ENCODE data around the gene INPP5K. TPM values are rescaled to one million over a fixed set of nuclear protein-coding genes. Genes with fewer than 3 reads are reported as not detected.
"Not testable (repeated sequence)": the region's sequence is repeated elsewhere in the genome, so short reads cannot be mapped to it uniquely, and the experiment has no call there.

Gene INPP5K
- total RNA-seq (2014; rRNA removed; shearing (Covaris generic)): 34.1 and 47.0 TPM in 2 replicates

GRCh38 chr17:1516388-1517161 is at the start of gene INPP5K:
Gene INPP5K, minus strand, starts transcription at chr17:1516612. Its CDS starts 113 bp downstream, at chr17:1516499.
- DNase-seq (ENCODE audit: low spot score): peak; percentile 99

GRCh38 chr17:1565877-1566276 is 49.5 kb upstream of the INPP5K start:
- no peak for DNase-seq (ENCODE audit: low spot score)

- DNase-seq (ENCODE audit: low spot score): no peak
Observed at GRCh38 chr17:1563786-1564613, 47.6 kb upstream of the INPP5K start.

DNA sequence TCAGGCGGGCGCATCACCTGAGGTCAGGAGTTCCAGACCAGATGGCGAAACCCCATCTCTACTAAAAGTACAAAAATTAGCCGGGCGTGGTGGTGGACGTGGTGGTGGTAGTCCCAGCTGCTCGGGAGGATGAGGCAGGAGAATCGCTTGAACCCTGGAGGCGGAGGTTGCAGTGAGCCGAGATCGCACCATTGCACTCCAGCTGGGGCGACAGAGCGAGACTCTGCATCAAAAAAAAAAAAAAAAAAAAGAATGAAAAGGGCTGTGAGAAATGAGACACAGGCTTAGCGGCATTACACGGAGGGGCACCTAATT is 47.0 kb upstream of the INPP5K start:
- DNase-seq (ENCODE audit: low spot score): not testable (repeated sequence)

GRCh38 chr17:1562176-1562643 is 45.8 kb upstream of the INPP5K start:
- DNase-seq (ENCODE audit: low spot score): no peak

- DNase-seq (ENCODE audit: low spot score): no peak
Observed at GRCh38 chr17:1561420-1562175, 45.2 kb upstream of the INPP5K start.

- no peak for DNase-seq (ENCODE audit: low spot score)
Observed at GRCh38 chr17:1560858-1561355, 44.5 kb upstream of the INPP5K start.

- no peak for DNase-seq (ENCODE audit: low spot score)
Observed at GRCh38 chr17:1560101-1560857, 43.9 kb upstream of the INPP5K start.

DNA sequence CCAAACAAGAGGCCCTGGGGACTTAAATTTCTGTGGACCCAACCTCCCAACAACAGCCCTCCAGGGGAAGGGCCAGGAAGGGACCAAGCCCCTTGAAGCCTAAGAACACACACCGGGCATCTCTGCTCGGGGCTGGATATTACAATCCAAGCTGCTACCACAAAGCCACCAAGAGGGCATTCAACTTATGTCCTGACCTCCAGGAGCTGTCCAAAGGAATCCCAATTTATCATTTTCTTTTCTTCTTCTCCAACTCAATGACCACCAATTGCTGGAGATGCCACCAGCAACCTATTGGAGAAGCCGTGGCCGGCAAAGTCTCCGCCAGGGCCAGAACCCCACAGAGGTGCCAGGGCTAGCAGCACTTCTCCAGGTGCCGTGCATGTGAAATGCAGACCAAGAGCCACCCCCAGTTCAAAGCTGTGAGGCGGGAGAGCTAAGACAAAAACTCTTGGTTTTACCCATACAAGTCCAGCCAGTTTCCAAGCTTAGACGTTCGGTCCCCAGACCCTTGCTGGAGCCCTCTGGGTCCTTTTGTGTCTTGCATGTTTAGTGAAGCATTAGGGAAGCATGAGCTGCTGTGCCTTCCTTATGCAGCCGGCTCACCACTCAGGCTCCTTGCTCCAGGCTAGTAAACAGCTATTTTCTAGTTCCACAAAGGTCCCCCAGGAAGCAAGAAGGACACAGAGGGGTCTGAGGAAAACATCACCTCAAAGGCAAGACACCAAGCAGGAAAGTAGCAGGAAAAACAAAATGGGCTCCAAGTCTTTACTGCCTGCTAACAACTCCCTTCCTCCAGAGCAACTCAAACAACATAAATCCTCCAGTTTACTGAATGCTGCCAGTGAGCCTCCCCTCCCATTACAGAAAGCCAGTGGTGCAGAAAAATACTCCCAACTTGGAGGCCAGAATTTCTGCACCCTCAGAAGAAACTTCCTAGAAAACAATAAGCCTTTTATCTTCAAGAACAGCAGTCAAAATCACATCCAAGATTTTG is 42.9 kb upstream of the INPP5K start:
- no peak for DNase-seq (ENCODE audit: low spot score)

- no peak for DNase-seq (ENCODE audit: low spot score)
Observed at GRCh38 chr17:1558401-1558800, 42.0 kb upstream of the INPP5K start.

GRCh38 chr17:1557355-1558095 is 41.1 kb upstream of the INPP5K start:
- DNase-seq (ENCODE audit: low spot score): no peak

- DNase-seq (ENCODE audit: low spot score): no peak
Observed at GRCh38 chr17:1555651-1556471, 39.4 kb upstream of the INPP5K start.

GRCh38 chr17:1554751-1555540 is 38.5 kb upstream of the INPP5K start:
- no peak for DNase-seq (ENCODE audit: low spot score)

DNA sequence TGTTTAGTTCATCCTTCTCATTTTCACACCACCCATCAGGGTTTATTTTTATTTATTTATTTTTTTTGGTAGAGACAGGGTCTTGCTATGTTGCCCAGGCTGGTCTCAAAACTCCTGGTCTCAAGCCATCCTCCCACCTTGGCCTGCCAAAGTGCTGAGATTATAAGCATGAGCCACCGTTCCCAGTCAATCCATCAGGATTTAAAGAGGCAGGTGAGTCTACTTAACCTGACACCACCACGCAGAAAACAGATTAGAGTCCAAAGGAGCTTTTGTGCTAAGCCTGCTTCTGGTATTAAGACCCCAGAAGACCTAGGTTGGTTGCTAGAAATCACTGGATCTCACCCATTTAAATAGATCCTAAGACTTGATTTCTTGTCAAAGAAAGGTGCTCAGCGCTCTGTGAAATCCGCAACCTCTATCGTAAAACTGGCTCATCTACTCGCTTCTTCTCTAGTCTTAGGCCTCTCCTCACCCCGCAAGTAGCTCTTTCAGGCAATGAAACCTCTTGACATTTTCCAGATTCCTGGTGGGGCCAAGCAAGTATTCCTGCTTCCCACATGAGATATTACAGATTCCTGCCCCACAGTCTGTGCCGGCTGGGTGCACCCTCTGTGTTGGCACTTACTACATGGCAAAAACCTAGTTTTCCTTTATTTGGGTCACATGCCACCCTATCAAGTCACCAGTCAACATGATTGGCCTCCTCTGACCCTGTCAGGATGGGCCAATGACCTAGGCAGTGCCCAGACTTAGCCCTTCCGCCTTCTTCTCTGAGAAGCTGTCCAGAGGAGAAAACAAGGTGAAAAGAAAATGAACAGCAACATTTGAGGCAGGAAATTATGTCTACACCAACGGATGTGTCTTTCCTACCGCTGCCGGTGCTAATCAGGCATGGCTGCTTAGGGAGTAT is 37.2 kb upstream of the INPP5K start:
- DNase-seq (ENCODE audit: low spot score): no peak

GRCh38 chr17:1552932-1553331 is 36.5 kb upstream of the INPP5K start:
- DNase-seq (ENCODE audit: low spot score): no peak

- no peak for DNase-seq (ENCODE audit: low spot score)
Observed at GRCh38 chr17:1551741-1552140, 35.3 kb upstream of the INPP5K start.
